ENCODE measurements around the gene ETV3.
"Not testable (repeated sequence)": the region's sequence is repeated elsewhere in the genome, so short reads cannot be mapped to it uniquely, and the experiment has no call there.

The ETV3 gene

GRCh38 chr1:157138220-157139051, at the start of gene ETV3:
Gene ETV3, minus strand, starts transcription at chr1:157138395. Its CDS starts 2,043 bp downstream, at chr1:157136352.
- peak; percentile 68 to 74 for DNase-seq (ENCODE audit: low read depth in 2 of 2)

- DNase-seq (ENCODE audit: low read depth in 2 of 2), result no peak
Measured at GRCh38 chr1:157186281-157186992, 48.2 kb upstream of the ETV3 start.

GRCh38 chr1:157183870-157184269, 45.7 kb upstream of the ETV3 start:
- DNase-seq (ENCODE audit: low read depth in 2 of 2), result no peak

GRCh38 chr1:157182371-157182770, 44.2 kb upstream of the ETV3 start:
- not testable (repeated sequence) for DNase-seq (ENCODE audit: low read depth in 2 of 2)

GRCh38 chr1:157181790-157182189, 43.6 kb upstream of the ETV3 start:
- DNase-seq (ENCODE audit: low read depth in 2 of 2), result no peak

- no peak for DNase-seq (ENCODE audit: low read depth in 2 of 2)
Measured at GRCh38 chr1:157181258-157181657, 43.1 kb upstream of the ETV3 start.

- no peak for DNase-seq (ENCODE audit: low read depth in 2 of 2)
Measured at GRCh38 chr1:157178490-157178889, 40.3 kb upstream of the ETV3 start.

- DNase-seq (ENCODE audit: low read depth in 2 of 2), result no peak
Measured at GRCh38 chr1:157177733-157178394, 39.7 kb upstream of the ETV3 start.

GRCh38 chr1:157176591-157177121, 38.5 kb upstream of the ETV3 start:
- DNase-seq (ENCODE audit: low read depth in 2 of 2), result no peak

- no peak for DNase-seq (ENCODE audit: low read depth in 2 of 2)
Measured at GRCh38 chr1:157176016-157176415, 37.8 kb upstream of the ETV3 start.

GRCh38 chr1:157173900-157174410, 35.8 kb upstream of the ETV3 start:
- no peak for DNase-seq (ENCODE audit: low read depth in 2 of 2)

- DNase-seq (ENCODE audit: low read depth in 2 of 2), result not testable (repeated sequence)
Measured at GRCh38 chr1:157173241-157173640, 35.0 kb upstream of the ETV3 start.

GRCh38 chr1:157172591-157172990, 34.4 kb upstream of the ETV3 start:
- DNase-seq (ENCODE audit: low read depth in 2 of 2), result not testable (repeated sequence)

GRCh38 chr1:157171903-157172503, 33.8 kb upstream of the ETV3 start:
- DNase-seq (ENCODE audit: low read depth in 2 of 2), result not testable (repeated sequence)

GRCh38 chr1:157170677-157171515, 32.7 kb upstream of the ETV3 start:
- DNase-seq (ENCODE audit: low read depth in 2 of 2), result no peak

GRCh38 chr1:157168015-157168414, 29.8 kb upstream of the ETV3 start:
- no peak for DNase-seq (ENCODE audit: low read depth in 2 of 2)

- DNase-seq (ENCODE audit: low read depth in 2 of 2), result no peak
Measured at GRCh38 chr1:157167437-157167836, 29.2 kb upstream of the ETV3 start.

GRCh38 chr1:157166590-157166989, 28.4 kb upstream of the ETV3 start:
- no peak for DNase-seq (ENCODE audit: low read depth in 2 of 2)

- DNase-seq (ENCODE audit: low read depth in 2 of 2), result peak; percentile 38 to 41
Measured at GRCh38 chr1:157163273-157164127, 25.3 kb upstream of the ETV3 start.

GRCh38 chr1:157162345-157162744, 24.1 kb upstream of the ETV3 start:
- no peak for DNase-seq (ENCODE audit: low read depth in 2 of 2)

Data from stimulated activated CD8-positive, alpha-beta memory T cell treated with anti-CD3 and anti-CD28 coated beads, Interleukin-15, amount 100 ng/mL, for 4 hours (primary cell).